HG02840 (cell line): ENCODE measurements around the gene PDIK1L.
"Not testable (repeated sequence)": the region's sequence is repeated elsewhere in the genome, so short reads cannot be mapped to it uniquely, and the experiment has no call there.

Source experiments
- ATAC-seq: cut with Tn5 transposase; IDR thresholded peaks from one replicate; pipeline ENCODE4 v1.9.1; 2021; ENCODE audit warnings: mild to moderate bottlenecking, moderate library complexity, moderate number of reproducible peaks; ENCODE audit not compliant: unreplicated experiment, low FRiP score

PDIK1L gene

GRCh38 chr1:26084844-26085243 is 26.8 kb upstream of the PDIK1L start:
- ATAC-seq, result no peak

DNA sequence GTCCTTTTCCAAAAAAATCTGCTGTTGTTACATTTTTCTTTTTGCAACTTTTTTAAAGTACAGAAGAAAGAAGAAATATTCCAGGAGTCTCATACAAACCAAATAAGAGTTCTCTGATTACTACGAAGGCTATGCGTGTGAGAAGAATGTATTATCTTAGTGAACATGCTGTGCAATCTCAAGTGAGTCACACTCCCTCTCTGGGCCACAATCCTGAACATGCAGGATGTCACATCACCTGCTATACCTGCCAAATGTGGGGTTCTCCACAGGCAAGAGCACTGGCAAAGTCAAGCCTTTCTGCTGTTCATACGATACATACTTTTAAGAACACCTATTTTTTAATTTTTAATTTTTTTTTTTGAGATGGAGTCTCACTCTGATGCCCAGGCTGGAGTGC is 22.5 kb upstream of the PDIK1L start:
- no peak for ATAC-seq

DNA sequence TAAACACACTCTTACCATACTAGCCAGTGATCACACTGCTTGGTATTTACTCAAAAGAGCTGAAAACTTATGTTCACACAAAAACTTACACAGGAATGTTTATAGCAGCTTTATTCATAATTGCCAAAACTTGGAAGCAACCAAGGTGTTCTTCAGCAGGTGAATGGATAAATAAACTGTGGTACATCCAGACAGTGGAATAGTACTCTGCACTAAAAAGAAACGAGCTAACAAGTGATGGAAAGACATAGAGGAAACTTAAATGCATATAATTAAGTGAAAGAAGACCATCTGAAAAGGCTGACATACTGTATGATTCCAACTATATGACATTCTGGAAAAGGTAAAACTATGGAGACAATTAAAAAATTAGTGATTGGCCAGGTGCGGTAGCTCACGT is 20.7 kb upstream of the PDIK1L start:
- no peak for ATAC-seq

- no peak for ATAC-seq
Observed at GRCh38 chr1:26092422-26092821, 19.2 kb upstream of the PDIK1L start.

- not testable (repeated sequence) for ATAC-seq
Observed at GRCh38 chr1:26093569-26093968, 18.1 kb upstream of the PDIK1L start.

DNA sequence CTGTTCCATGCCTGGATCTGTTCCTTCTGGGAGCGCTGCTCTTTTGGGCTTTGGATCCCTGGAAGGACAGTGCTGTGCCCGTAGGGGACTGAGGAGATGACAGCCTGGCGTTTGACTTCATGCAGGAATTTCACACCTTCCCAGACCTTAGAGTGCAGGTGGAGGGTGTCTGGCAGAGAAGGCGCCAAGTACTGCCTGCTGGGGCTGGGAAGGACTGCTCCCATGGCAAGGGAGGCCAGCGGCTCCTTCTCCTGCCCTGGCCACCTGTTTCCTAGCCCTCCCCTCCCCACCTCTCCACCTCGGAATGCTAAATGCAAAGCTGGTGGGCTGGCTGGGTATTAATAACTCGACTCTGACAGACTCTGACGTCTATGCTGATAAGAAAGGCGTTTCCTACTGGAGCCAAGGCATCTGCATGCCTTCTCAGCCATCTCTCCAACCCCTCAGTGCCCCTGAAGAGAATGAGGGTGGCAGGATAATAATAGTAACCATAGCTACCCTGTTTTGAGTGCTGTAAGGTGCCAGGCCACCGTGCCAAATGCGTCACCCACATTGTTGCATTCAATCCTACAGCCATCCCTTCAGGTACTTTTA is 17.5 kb upstream of the PDIK1L start:
- no peak for ATAC-seq

DNA sequence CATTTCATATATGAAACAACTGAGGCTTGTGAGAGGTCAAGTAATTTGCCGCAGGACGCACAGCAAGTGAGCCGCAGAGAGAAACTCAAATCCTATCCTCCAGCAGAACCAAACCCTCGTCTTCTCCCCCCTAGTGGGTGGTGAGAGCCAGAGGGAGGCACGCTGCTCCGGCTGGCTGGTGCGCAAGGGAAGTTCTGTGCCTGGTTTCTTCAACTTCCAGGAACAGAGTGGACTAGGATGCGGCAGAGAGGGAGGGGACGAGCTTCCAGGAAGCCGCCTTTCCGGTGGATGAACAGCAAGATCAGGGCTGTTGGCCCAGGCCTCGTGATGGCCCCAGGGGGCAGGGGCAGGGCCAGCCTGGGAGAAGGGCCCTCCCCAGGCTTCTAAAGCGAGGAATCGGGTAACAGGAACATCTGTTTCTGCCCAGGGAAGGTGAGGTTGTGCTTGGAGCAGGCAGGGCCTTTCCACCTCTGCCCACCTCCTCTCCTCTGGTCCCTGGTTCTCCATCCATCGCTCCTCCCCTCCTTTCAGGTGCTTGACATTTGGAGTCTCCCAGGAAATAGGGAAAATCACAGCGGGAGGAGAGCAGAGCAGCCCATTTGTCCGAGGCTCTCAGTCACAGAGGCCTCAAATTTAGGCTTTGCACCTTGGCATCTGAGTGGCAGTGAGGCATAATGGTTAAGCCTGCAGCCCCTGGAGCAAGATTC is 16.8 kb upstream of the PDIK1L start:
- ATAC-seq, result no peak

DNA sequence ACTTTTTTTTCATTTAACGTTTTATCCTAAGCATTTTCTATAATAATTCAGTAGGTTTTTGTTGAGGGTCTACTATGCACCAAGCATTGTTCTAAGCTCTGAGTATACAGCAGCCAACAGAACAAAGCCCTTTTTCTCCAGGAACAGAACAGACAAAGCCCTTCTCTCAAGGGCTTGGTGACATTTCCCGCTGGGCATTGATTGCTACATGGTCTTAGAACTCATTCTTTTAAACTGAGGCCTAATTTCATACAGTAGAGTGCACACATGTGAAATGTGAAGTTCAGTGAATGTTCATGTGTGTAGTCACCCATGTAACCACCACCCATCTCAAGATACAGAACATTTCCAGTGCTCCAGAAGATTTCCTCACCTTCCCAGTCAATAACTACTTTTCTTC is 15.2 kb upstream of the PDIK1L start:
- ATAC-seq, result no peak

DNA sequence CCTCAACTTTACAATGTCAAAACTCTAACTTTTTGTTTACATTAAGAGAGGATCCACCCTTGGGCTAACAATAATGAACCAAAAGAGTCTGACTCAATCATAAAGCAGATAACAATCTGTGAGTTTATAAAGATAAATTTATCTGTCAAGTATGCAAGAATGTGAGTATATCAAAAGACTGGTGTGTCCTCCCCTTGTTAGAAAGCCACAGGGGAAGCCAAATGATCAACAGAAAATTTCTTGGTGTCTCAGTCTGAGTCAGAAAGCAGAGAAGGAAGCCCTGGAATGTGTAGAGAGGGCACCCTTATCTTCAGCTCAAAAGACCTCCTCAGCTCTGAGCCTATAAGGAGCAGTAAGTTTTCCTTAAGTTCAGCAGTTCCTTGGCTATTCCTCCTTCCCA is 13.9 kb upstream of the PDIK1L start:
- ATAC-seq, result no peak

DNA sequence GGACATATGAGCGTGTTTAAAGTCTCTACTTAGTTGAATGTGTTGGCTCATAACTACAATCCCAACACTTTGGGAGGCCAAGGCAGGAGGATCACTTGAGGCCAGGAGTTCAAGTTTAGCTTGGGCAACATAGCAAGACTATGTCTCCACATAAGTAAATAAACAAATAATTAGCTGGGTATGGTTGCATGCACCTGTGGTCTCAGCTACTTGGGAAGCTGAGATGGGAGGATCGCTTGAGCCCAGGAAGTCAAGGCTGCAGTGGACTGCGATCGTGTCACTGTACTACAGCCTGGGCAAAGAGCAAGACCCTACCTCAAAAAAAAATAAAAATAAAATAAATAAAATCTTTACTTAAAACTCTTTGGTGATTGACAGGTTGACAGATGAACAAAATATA is 13.0 kb upstream of the PDIK1L start:
- ATAC-seq, result no peak

- no peak for ATAC-seq
Observed at GRCh38 chr1:26099780-26100179, 11.8 kb upstream of the PDIK1L start.

DNA sequence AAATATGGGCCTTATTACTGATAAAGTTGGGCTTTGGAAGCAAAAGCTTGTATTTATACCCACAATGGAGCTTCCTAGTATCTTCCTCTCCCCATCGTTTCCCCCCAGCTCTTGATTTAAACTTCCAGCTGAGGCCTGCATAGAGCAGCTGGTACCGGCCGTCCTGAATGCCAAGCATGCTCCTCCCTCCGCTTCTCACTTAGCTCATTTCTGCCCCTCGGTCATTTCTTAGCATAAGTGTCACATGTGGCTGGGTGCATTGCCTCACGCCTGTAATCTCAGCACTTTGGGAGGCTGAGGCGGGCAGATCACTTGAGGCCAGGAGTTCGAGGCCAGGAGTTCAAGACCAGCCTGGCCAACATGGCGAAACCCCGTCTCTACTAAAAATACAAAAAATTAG is 11.4 kb upstream of the PDIK1L start:
- not testable (repeated sequence) for ATAC-seq

DNA sequence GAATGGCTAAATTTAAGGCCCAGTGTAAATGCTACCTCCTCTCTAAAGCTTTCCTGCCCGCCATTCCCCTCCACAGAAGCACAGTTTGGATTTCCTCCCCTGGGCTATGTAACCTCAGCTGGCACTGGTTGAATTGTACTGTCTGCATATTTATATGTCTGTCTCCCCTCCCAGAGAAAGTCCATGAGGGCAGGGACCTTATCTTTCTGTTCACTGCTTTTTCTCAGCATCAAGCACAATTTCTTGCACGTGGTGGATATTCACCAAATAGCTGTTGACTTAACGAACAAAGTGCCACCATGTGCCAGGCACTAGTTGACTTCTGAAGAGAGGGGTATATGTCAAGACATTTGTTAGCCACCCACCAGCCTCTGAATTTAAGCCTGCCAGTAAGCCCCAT is 9.5 kb upstream of the PDIK1L start:
- no peak for ATAC-seq

GRCh38 chr1:26102526-26102925 is 9.1 kb upstream of the PDIK1L start:
- no peak for ATAC-seq

- ATAC-seq, result not testable (repeated sequence)
Observed at GRCh38 chr1:26105226-26105548, 6.4 kb upstream of the PDIK1L start.

GRCh38 chr1:26109229-26110164 is 2.1 kb upstream of the PDIK1L start:
- ATAC-seq, result no peak

DNA sequence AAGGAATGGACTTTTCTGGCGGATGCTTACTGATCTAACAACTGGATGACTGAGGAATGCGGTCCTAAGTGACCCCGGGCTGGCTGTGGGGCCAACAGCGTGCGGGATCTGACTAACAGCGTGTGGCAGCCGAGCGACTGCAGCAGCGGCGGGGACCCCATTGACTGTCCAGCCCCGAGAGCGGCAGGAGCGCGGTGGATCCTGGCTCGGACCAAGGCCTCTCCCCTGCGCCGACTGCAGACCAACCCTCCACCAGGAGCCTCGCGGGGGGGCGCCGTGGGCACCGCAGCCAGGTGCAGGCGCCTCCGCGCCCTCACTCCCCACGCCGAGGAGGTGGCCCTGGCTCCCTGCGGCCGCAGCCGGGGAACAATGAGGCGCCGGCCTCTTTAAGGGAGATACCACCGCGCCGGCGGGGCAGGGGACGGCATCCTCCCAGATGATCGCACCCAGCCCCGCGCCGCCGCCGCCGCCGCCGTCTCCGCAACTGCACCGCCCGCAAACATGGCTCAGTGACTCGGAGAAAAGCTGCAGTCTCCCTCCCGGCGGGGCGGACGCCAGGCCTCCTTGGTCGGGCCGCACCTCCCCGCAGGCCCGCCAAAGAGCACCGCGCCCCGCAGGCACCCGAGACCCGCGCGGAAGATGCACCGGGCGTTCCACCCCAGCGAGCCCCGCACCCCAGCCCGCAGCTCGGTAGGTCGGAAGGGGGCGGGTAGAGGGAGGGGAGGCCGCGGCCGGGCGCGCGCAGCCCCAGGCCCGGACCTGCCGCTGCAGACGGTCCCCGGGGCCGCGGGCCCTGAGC is 694 bp upstream of the PDIK1L start:
- ATAC-seq, result peak; percentile 47

DNA sequence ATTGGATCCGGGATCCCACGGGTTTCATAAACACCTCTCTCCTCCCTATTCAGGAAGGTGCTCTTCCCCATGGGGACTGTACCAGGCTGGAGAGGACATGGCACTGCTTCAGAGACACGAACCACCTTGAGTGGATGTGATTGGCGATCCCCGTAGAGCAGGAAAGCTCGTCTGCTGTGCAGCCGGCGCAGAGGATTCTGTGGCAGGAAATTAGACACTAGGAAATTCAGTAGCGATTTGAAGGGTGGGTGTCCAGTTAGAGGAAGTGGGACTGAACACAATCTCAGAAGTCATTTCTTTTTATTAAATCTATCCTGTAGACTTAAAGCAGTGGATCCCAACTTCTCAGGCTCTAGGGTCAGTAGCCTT is 767 bp downstream of the PDIK1L start:
- no peak for ATAC-seq

- ATAC-seq, result no peak
Observed at GRCh38 chr1:26114165-26114927, 2.7 kb downstream of the PDIK1L start.
